Colon (tissue), 2 donors: ENCODE measurements around the gene EPDR1.
"Not testable (repeated sequence)": the region's sequence is repeated elsewhere in the genome, so short reads cannot be mapped to it uniquely, and the experiment has no call there.

ENCODE experiments used
- FAIRE-seq: peaks from 2 replicates; lab custom pipeline; 2012; peaks lifted over from hg19 to GRCh38; lab: Jason Lieb, UNC
- donor health status: control.
- donor health status: control.

Gene EPDR1

DNA sequence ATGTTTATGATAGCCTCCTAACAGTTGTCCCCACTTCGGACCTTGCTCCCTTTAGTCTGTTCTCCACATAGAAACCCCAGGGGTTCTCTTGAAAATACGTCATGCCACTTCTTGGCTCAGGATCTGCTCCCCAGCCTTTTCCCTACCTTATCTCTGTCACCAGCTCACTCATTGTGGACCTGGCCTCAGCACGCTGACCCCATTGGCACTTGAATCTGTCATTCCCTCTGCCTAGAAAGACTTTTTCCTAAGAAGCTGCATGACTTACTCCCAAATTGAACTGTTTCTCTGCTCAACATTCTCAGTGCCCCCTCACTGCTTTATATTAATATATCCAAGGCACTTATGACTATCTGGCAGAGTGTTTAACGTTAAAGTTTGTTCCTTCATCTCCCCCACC is 8.4 kb downstream of the EPDR1 start:
- no peak for FAIRE-seq

DNA sequence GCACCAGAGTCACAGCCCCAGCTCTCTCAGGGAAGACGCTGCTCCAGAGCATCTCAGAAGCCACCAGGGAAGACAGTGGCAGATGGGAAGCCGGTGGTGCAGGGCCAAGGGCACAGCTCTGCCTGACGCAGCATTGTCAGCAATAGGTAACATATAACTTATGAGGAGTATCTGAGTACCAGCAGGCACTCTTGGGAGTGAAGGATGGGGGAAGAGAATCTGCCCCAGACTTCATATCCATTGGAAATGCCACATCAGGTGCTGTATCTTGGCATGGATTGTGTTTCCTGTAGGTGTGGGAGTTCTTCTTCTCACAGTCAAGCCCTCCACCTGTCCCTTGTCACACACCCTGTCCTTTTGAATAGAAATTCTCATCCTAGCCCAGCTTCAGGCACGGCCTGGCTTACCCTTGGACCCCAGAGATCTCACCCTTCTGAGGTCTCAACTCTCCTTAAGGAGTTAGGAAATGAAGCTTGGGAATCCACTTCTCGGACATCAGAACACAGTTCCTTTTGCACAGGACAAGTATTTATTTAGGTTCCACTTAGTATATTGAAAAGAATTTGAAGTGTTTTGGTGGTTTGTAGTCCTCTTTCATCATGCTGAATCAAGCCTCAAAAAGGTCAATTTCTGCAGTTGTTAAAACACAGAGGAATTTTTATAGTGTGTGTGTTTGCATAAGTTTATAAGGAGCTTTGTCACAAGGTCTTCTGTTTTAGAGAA is 9.9 kb downstream of the EPDR1 start:
- no peak for FAIRE-seq

DNA sequence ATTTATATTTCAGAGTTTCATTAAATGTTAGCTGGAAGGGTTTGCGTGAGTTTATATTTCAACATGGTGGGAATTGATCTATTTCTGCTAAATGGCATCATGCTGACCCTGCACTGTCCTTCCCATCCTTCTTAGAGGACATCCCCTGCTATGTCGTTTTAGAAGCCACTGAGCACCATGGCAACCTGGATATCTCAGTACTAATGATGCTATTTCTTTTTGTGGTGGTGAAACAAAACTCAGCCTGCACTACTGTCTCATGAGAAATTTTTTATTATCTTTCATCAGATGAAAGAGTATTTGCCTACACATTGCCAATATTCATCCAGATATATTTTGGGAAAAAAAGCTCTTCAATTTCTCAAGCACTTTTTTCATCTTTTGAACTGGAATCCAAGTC is 12.1 kb downstream of the EPDR1 start:
- no peak for FAIRE-seq

DNA sequence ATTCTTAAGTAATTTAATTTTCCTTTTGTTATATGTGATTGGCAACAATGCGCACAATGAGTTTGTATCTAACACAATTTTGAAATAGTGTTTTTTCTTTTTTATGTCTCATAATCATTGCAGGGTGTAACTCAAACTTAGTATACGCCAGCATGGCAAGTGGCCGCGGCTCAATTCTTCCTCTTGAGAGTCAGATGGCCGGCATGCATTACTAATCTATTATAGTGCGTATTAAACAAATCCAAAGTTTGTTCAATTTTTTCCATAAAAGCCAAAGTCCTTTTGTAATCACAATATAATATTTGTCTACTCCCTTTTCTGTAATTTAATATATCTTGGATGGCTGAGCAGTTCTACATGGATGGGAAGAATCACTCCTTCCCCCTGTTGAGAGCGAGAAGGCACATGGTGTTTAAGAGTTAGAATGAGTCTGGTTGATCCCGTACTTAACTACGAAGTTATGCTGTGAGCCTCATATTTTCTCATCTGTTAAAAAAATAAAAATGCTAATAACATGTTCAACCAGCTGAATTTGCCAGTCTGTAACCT is 12.7 kb downstream of the EPDR1 start:
- FAIRE-seq, result no peak

DNA sequence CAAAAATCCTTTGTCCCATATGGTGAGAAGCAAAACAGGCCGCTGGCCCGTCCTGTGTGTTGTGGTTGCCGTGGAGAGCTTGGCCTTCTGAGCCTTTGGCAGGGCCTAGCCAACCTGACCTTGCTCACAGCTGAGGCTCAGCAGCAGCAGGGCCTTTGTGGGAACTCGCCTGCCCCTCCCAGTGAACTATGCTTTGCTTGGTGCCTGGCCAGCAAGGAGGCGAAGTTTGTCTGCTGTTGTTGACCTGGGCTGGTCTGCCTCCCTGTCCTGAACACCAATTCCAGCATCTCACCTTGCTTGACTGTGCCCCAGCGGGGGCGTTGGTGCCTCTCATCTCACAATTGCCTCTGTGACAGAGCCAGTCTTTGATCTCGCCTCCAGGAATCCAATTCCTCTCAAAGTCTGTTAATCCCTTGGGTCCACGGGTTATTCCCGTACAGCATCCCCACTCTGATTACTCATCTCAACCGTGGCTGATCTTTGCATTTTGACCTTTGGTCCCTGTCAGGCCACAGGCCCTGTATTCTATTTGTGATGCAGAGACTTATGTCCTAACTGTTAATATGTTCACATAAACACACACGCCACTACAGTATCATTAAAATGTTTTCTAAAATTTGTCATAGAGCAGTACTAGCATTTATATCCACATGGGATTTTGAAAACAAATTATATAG is 22.6 kb downstream of the EPDR1 start:
- no peak for FAIRE-seq

DNA sequence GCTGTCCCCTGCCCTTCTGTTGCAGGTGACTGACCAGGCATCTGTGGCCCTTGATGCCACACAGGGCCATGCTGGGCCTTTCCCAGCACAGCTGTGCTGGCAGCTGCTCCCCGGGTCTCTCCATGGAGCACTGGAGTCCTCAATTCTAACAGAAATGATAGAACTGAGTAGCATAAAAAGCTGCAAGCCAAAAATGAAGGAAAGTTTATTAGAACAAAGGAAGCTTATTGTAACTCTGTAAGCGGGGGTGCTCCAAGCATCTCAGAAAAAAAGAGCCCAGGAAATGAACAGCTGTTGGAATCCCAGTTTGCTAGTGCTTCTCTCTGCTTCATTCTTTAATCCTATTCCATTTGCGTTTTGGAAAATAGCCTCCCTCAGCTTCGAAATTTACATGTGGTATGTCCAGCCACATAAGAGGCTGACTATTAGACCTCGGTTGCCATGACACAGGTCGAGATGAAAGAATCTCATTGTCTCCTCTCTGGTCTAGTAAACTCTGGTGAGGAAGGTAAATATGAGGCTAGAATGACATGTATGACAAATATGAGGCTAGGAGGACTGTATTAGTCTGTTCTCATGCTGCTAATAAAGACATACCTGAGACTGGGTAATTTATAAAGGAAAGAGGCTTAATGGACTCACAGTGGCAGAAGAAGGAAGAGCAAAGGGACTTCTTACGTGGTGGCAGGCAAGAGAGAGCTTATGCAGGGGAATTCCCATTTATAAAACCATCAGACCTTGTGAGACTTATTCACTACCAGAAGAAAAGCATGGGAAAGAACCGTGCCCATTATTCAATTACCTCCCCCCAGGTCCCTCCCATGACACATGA is 23.7 kb downstream of the EPDR1 start:
- FAIRE-seq, result no peak

DNA sequence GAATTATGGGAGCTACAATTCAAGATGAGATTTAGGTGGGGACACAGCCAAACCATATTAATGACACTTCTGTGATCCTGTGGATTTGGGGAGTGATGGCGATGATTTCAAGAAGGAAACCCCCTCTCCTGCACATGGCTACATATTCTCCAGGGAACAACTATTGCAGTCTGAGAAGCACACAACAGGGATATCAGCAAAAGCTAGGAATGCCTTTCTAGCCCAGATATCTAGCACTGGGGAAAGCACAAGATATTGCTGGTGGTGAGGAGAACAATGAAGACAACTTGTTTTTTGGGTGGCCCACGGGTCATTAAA is 24.3 kb downstream of the EPDR1 start:
- no peak for FAIRE-seq

DNA sequence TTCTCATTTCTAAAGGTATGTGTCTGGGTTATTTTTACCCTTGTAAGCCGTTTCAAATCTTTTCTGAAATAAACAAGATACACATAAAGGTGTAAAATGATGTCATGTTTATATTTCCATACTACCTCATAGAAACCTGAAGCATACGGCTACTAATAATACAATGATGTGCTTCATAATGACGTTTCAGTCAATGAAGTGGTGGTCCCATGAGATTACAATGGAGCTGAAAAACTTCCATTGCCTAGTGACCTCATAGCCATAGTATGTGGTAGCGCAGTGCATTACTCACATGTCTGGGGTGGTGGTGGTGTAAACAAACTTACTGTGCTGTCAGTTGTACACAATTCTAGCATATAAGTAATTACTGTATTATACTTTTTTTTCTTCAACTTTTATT is 24.9 kb downstream of the EPDR1 start:
- no peak for FAIRE-seq

DNA sequence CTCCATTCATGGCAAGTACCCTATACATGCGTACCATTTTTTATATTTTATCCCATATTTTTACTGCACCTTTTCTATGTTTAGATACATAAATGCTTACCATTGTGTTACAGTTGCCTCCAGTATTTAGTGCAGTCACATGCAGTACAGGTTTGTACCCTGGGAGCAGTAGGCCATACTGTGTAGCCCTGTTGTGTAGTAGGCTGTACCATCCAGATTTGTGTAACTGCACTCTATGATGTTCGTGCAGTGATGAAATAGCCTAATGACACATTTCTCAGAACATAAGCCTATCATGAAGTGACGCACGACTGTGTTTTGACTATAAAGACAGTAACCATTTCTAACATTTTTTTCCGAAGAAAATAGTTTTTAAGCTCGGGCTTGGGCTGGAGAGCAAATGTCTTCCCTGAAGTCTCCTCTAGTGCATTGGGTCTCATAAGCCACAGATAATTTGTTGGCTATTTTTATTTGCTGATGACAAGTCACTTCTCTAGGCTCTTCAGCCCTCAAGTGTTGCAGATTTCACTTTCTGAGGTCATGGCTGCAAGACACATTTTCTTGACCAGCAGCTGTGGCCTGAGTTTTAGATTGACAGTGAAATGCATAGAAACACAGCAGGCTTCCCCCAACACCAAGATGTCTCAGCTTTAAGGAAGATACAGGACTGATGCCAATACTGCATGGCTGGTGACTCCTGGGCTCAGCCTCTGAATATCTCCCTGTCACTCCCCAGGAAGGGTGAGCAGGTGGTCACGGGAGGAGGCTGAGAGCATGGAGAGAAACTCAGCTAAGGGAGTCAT is 26.9 kb downstream of the EPDR1 start:
- FAIRE-seq, result no peak

DNA sequence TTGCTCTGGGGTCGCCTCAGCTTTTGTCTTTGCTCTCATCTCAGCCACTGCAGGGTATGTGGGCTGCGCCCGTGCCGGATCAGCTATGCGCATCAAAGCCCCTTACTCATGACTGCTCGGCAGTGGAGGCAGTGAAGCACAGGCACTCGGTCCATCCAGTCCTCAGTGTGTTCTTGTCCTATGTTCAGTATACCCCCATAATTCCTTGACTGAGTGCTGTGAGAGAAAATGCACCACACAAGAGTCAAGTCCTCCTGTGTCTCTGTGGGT is 27.4 kb downstream of the EPDR1 start:
- no peak for FAIRE-seq

DNA sequence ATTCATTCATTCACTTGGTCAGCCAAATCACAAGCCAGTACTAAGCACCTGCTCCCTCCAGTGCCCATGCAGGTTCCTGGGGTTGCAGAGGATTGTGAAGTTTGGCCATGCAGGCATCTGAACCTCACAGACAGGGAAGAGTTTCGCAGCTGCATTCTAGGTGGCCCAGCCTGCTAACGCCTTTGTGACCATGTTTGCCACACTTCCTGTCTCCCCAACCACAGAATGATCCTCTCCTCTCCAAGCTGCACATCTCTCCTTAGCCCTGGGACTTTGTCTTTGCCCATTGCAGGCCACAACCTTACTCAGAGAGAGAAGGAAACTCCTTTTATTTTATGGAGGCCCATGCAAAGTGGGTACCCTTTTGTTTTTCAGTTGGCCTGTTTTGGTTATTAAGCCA is 31.8 kb downstream of the EPDR1 start:
- no peak for FAIRE-seq

DNA sequence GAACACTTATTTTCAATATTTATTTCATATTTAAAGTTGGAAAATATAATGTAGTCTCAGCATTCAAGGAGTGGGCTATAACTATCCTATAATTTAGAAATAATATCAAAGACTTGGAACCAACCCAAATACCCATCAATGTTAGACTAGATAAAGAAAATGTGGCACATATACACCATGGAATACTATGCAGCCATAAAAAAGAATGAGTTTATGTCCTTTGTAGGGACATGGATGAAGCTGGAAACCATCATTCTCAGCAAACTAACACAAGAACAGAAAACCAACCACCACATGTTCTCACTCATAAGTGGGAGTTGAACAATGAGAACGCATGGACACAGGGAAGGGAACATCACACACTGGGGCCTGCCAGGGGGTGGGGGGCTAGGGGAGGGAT is 33.8 kb downstream of the EPDR1 start:
- FAIRE-seq, result not testable (repeated sequence)

DNA sequence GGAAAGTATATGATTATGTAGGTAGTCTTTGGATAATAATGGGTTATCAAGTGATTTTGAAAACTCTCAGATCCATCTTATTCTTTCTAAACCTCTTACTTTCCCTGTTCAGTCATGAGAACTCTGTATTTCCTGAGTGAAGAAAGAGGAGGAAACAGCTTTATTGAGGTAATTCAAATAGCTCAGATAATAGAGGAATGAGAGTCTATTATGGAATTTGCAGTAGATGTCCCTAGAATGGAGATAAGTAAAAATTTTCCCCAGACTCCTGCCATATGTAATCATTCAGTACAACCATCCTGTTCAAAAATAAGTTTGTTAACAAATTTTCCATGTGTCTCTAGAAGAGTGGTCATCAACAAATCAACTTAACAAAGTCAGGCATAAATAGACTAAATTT is 36.4 kb downstream of the EPDR1 start:
- FAIRE-seq, result no peak

DNA sequence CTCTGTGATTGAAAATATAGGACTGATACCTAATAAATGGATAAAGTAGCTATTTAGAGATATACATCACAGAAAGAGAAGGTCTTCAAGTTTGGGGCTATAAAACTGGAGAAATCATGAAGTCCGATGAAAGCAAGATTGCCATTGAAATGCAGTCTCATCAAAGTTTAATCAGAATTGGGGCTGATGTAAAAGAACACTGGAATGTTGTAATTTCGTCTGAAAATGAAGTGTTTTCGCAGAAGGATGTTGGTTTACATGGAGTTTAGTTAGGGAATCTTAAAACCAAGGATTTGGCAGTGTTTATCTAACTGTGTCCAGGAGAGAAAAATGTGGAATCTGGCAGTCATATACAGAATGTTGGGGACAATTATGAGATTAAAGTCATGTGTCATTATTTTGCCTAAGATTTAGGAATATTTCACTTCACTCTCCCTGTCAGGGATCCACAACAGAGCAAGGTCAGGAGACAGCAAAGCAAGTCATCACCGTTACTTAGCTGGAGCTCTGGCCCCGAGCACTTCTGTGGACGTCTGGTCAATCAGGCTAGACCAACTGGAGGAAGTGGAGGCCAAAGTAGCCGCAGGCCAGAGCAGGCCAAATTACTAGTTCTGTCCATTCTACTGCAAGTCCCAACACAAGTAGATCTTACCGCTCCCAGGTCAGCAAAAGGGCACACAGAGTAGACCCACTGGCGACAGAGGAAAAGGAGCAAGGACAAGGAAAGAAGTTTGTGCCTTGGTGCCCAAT is 37.0 kb downstream of the EPDR1 start:
- no peak for FAIRE-seq

DNA sequence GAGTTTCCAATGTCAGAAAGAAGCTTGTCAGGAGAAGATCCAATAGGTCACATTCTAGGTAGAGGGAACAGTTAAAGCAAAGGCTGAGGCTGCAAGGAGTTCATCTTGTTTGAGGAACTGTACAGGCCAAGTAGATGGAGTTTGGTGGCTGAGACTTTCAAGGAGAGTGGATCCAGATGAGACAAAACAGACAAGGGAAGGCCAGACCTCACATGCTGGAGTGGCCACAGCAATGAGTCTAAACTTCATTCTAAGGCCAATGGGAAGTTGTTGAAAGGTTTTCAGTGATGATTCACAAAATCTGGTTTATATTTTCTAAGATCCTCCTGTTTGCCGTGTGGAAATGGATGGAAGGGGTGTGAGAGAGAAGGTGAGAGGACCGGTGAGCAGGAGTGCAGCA is 40.0 kb downstream of the EPDR1 start:
- FAIRE-seq, result no peak

DNA sequence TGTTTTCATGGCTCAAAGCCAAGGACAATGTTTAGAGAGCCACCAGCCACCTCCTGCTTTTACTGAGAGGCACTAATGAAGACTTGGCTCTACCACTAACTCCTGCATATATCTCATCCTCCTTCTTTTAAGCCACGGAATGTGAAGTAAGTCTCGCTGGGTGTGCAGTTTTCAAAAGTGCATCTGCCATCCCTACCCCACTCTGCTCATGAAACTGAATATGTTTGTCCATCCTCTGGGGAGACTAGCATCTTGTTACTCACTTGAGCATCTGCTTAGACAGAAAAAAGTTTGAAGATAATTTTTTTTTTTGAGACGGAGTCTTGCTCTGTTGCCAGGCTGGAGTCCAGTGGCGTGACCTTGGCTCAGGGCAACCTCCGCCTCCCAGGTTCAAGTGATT is 40.8 kb downstream of the EPDR1 start:
- no peak for FAIRE-seq

DNA sequence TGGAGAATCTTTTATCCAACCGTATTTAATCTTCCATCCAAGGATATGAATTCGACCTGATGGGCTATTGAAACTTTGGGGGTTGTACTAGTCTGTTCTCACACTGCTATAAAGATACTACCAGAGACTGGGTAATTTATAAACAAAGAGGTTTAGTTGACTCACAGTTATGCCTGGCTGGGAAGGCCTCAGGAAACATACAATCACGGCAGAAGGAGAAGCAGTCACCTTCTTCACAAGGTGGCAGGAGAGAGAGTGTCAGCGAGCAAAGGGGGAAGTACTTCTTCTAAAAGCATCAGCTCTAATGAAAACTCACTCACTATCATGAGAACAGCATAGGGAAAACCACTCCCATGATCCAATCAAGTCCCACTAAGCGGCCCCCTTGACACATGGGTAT is 43.8 kb downstream of the EPDR1 start:
- FAIRE-seq, result no peak

DNA sequence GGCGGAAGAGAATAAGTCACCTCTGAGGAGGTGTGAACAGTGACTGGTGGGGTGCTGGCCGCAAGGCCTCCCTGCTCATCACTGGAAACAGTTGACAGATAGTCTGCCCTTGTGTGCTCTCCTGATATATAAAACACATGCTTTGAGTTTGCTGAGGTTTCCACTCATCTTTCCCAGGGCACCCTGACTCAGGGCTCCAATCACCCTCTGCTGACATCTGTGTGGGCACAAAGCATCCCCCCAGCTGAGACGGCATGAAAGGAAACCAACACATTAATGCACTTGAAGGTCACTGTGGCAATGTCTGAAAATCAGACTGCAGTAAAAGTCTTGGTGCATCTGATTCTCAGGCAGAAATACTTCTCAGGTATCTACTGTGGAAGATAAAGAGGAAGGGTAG is 49.8 kb downstream of the EPDR1 start:
- no peak for FAIRE-seq

DNA sequence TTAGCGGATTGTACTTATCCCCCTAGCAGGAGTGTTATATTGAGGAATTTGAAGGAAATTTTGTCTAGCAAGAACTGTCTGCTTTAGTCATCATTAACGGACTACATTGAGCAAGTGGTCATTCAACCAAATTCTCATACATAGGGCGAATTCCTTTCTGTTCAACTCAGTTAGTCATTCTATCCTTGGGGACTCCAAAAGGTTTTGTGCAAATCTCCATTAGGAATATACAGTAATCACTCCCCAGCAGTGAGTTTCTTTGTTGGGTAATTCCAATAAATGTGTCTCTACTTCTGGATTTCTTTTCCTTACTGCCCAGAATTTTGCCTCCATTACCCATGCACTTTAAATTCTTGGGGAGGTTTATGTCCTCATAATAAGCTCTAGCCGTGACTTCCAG is 51.1 kb downstream of the EPDR1 start:
- FAIRE-seq, result no peak

DNA sequence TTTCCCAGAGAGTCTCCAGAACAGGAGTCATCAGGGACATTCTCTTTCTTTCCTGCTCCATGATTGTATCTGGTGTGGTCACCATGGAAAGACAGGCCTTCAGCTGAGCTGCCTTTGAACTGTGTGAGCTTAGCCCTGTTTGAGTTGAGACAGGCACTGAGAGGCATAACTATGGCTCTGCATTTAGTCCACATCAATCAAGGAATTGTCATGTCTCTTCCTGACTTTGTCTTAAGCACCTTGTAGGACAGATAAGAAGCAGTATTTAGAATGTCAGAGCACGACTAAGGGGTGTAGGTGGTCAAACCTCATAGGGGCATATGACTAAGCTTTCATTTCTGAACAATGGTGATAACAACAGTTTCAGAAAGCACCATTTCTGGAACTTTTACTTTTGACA is 53.5 kb downstream of the EPDR1 start:
- FAIRE-seq, result no peak

DNA sequence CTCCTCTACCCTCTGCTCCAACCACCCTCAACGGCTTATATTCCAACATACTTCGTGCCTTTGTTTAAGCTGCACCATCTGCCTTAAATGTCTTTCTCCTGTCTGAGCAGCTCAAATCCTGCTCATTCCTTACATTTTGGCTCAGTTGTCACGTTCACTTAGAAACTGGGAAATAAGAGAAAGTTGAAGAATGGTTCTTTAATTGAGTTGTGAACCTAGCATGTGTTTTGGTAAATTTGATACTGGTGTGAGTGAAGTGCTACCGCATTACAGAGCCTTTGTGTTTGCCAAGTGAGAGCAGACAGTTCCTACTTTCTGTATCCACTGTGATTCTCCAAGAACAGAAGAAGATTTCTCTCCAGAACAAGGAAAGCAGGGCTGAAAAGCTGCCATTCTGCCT is 54.3 kb downstream of the EPDR1 start:
- FAIRE-seq, result no peak

DNA sequence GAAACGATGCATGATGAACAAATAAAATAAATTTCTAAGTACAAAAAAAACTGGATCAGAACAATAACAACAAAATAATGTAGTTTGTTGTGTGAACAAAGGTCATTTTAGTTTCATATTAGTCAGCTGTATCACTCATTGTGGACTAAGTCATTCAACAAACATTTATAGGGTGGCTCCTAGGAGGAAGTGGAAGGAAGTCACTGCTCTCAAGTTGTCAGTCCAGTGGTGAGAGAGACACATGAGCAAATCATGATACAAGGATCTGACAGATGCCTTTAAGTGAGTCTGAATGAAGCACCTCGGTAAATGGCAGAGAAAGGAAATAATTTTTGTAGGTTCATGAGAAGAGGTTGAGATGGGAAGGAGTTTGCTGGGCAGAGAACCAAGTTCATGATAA is 56.8 kb downstream of the EPDR1 start:
- no peak for FAIRE-seq
